SU-DHL-6 (cell line): Measurements from ENCODE around the gene GALNT17.

ENCODE experiments used
- CTCF ChIP-seq: fragments of 200-600 bp; sonication (generic); IDR thresholded peaks from one replicate; pipeline ENCODE4 v1.5.1; 2017; ENCODE audit warnings: antibody characterized with exemption, mild to moderate bottlenecking, low read length, moderate library complexity; ENCODE audit not compliant: insufficient read depth, poor library complexity, severe bottlenecking
- EZH2phosphoT487 ChIP-seq: fragments of 200-600 bp; sonication (generic), shearing (Covaris generic); conservative IDR thresholded peaks from 2 replicates; pipeline ENCODE4 v1.6.1; 2018; ENCODE audit warnings: mild to moderate bottlenecking, antibody characterized with exemption, low read length, moderate library complexity, mixed read lengths

- no peak for TF ChIP-seq CTCF
- TF ChIP-seq EZH2phosphoT487, result no peak
These were observed 211.1 kb downstream of the GALNT17 start for GRCh38 chr7:71343039-71343438.
